ENCODE data around the gene XYLT1.

Gene XYLT1

GRCh38 chr16:17474037-17474436 lies 3.3 kb upstream of the XYLT1 start:
- H3K36me3 Mint-ChIP-seq (ENCODE audit: low read depth) = no peaks in the 10 kb centered on the region
- peak overlapping the region; percentile 33 for H3K4me3 Mint-ChIP-seq
- no peak overlapping the region for H3K27ac Mint-ChIP-seq
- H3K4me1 Mint-ChIP-seq = peaks cover 40% of the 10 kb centered on the region
- no peaks in the 10 kb centered on the region for H3K9me3 Mint-ChIP-seq
- DNase-seq (no peak), ATAC-seq (no peak)
- peaks cover 10% of the 10 kb centered on the region for H3K27me3 Mint-ChIP-seq

DNA sequence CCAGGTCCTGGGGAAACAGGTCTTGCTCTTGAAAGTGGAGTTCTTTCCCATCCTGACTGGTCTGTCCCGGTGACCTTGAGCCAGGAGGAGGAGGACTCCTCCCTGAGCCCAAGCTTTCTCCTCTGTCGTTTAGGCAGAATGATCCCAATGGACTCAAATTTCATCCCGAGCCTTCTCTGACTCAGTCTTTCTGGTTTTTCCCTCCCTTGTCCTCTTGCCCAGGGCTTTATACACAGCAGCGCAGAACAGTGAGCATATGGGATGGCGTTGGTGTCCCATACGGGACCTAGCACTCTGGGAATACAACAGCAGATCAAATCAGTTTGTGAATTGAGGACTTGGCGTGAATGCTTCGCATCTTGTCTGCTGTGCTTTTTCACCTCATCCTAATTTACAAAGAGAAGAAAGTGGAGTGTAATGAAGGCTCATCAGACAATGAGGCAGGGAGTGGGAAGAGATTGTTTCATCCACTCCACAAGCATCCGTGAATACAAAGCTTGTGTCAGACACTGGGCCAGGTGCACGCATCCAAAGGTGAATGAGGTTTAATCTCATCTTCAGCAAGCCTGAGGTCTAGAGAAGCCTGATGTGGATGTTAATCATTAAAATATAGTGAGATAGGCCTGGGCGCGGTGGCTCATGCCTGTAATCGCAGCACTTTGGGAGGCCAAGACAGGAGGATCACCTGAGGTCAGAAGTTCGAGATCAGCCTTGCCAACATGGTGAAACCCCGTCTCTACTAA lies 1.1 kb upstream of the XYLT1 start:
- H3K27me3 Mint-ChIP-seq = peaks cover 12% of the 10 kb centered on the region
- no peaks in the 10 kb centered on the region for H3K9me3 Mint-ChIP-seq
- H3K4me3 Mint-ChIP-seq = no peak overlapping the region
- peaks cover 60% of the 10 kb centered on the region for H3K4me1 Mint-ChIP-seq
- DNase-seq (no peak), ATAC-seq (no peak)
- no peak overlapping the region for H3K27ac Mint-ChIP-seq
- no peaks in the 10 kb centered on the region for H3K36me3 Mint-ChIP-seq (ENCODE audit: low read depth)

DNA sequence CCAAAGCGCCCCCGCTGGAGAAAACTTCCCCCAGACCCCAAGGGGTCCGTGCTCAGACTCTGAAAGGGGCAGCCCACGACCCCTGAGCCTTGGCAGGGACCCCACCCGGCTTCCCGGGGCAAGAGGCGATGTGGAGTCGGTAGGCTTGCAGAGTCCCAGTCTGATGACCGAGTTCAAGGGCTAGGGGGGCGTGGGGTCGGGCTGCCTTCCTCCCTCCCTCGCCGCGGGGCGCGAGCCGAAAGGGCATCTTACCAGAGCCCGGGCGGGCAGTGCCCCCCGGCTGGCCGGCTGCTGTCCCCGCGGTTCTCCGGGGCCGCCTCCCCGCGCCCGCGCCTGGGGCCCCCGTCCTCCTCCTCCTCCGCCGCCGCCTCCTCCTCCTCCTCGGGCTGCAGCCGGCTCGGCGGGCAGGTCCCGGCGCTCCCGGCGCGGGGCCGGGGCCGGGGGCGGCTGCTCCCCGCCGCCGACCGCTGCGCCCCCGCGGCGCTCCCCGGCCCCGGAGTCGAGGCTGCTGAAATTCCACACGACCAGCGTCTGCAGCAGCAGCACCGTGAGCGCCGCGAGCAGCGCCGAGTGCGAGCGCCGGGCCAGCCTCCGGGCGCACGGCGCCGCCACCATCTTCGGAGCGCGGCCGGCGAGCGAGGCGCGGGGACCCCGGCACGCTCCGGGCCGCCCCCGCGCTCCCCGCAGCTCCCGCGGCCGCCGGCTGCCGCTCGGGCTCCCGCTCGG lies 415 bp downstream of the XYLT1 start:
- ATAC-seq (peak; percentile 4), DNase-seq (peak; percentile 26)
- no peaks in the 10 kb centered on the region for H3K9me3 Mint-ChIP-seq

DNA sequence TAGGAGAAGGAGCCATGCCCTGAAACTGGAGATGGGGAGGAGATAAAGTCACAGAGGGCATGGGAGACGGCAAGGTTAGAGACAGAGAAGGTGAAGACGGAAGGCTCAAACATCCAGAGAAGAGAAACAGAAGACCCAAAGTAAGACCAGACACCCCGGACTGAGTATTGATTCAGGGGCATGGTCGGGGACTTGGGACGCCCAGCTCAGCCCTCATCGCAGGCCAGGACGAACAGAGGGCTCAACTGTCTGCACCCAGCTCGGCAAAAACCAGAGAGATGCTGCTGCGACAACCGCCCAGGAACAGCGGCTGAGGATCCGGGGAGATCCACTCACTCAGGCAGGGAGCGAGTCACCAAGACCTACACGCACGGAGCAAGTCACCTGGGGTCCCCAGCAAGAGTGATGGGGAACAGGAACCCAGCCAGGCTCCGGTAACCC lies 999 bp downstream of the XYLT1 start:
- Mint-ChIP-seq H3K4me1 (peaks cover 47% of the 10 kb centered on the region), H3K4me3 (peak overlapping the region; percentile 83), H3K9me3 (no peaks in the 10 kb centered on the region), H3K36me3 (ENCODE audit: low read depth) (no peaks in the 10 kb centered on the region), H3K27me3 (peaks cover 12% of the 10 kb centered on the region), H3K27ac (peak overlapping the region; percentile 77)
- ATAC-seq = peak; percentile 26
- DNase-seq = peak; percentile 41

More for the DNA sequence above, 415 bp downstream of the XYLT1 start:
- peak overlapping the region; percentile 83 for H3K4me3 Mint-ChIP-seq
- peaks cover 51% of the 10 kb centered on the region for H3K4me1 Mint-ChIP-seq
- H3K27me3 Mint-ChIP-seq = peaks cover 12% of the 10 kb centered on the region
- peak overlapping the region; percentile 77 for H3K27ac Mint-ChIP-seq
- no peaks in the 10 kb centered on the region for H3K36me3 Mint-ChIP-seq (ENCODE audit: low read depth)

DNA sequence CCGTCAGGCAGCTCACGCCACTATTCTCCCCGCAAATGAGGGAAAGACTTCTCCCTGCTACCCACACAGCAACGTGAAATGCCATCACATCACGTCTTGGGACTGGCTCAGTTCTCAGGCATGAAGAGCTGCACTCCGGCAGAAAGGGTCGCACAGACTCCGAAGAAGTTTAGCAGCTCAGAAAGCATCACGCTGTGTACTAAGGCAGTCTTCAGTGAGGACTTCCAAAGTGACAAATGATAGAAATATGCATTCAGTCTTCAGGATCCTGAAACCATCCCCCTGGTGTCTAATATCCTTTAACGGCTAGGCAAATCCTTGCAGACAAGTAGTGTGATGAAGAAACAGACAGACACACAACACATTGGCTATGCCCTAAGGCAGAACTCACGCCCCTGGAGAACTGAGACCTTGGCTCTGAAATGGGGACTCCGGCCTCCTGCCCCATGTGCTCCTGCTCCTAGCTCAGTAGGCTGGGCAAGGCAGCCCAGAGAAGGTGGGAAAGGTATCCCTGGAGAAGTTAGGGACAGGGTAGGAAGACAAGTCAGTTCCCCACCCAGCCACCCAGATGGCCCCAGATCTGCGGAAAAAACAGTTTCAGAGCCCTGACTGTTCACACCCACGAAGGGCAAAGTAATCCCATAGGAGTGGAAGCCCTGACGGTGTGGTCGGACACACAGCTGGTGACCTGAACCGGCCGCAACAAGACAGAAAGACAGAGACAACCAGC lies 1.6 kb downstream of the XYLT1 start:
- DNase-seq (no peak), ATAC-seq (no peak)
- Mint-ChIP-seq H3K4me3 (peak overlapping the region; percentile 83), H3K36me3 (ENCODE audit: low read depth) (no peaks in the 10 kb centered on the region), H3K9me3 (no peaks in the 10 kb centered on the region), H3K27me3 (peaks cover 12% of the 10 kb centered on the region), H3K4me1 (peaks cover 41% of the 10 kb centered on the region), H3K27ac (peak overlapping the region; percentile 77)

DNA sequence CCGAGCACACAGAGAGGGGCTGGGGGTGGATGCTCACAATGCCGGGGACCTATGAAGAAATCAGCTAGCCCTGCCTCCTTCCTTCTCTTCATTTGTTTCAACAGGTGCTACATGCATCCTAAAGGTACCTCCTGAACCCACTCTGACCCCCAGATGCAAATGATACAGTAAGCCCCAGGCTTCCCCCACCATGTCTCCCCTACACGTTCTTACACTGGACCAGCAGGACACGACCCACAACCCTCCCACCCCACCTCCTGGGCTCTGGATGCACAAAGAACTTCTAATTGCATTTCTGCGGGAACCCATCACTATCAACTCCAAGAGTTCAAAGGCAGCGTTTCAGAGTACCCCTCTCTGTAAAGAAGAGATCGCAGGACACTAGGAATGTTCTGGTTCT lies 2.1 kb downstream of the XYLT1 start:
- Mint-ChIP-seq H3K27me3 (peaks cover 12% of the 10 kb centered on the region), H3K36me3 (ENCODE audit: low read depth) (no peaks in the 10 kb centered on the region), H3K27ac (no peak overlapping the region), H3K9me3 (no peaks in the 10 kb centered on the region), H3K4me3 (peak overlapping the region; percentile 83), H3K4me1 (peaks cover 38% of the 10 kb centered on the region)
- ATAC-seq = no peak
- DNase-seq = no peak

GRCh38 chr16:17467923-17468540 lies 2.7 kb downstream of the XYLT1 start:
- peak; percentile 61 for DNase-seq
- no peaks in the 10 kb centered on the region for H3K36me3 Mint-ChIP-seq (ENCODE audit: low read depth)
- H3K4me3 Mint-ChIP-seq = peak overlapping the region; percentile 43
- peaks cover 12% of the 10 kb centered on the region for H3K27me3 Mint-ChIP-seq
- no peaks in the 10 kb centered on the region for H3K9me3 Mint-ChIP-seq
- H3K27ac Mint-ChIP-seq = no peak overlapping the region
- peaks cover 43% of the 10 kb centered on the region for H3K4me1 Mint-ChIP-seq
- ATAC-seq = peak; percentile 42

DNA sequence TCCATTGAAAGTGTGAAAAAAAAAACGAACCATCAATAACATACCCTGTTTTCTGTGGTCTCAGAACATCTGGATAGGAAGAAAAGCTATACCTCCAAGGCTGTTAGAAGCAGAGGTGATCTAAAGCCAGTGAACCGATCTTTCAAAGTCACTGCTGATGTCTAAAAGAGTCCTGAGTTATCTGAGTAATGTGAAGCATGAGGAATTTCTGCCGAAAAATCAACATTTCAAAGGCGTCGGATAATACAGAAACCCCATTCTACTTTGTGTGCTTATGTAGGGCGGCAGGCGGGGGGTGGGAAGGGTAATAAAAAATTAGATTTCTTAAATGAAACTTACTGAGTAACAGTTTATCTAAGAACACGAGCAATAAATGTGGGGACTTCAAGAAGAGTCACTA lies 3.9 kb downstream of the XYLT1 start:
- peaks cover 12% of the 10 kb centered on the region for H3K27me3 Mint-ChIP-seq
- H3K36me3 Mint-ChIP-seq (ENCODE audit: low read depth) = no peaks in the 10 kb centered on the region
- no peak overlapping the region for H3K4me3 Mint-ChIP-seq
- no peak overlapping the region for H3K27ac Mint-ChIP-seq
- no peaks in the 10 kb centered on the region for H3K9me3 Mint-ChIP-seq
- DNase-seq (no peak), ATAC-seq (no peak)
- peaks cover 54% of the 10 kb centered on the region for H3K4me1 Mint-ChIP-seq

DNA sequence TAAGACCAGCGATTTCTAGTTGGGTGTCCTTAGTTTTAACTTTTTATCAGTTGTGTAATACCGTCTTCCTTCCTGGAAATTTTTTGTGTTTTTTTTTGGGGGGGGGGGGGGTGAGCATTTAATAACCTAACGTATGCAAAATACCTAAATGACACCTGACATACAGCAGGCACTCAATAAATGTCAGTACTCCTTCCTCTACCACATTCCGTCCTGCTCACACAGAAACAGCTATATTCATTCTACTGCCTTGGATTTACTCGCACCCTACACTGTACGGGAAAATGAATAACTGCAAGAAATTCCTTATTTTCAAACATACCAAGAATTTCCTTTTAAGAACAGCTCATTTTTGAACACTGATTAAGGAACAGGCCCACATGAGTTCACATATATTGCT lies 5.3 kb downstream of the XYLT1 start:
- DNase-seq (no peak), ATAC-seq (no peak)
- Mint-ChIP-seq H3K4me3 (no peak overlapping the region), H3K27me3 (peaks cover 12% of the 10 kb centered on the region), H3K36me3 (ENCODE audit: low read depth) (peaks cover 3% of the 10 kb centered on the region), H3K4me1 (peaks cover 65% of the 10 kb centered on the region), H3K9me3 (no peaks in the 10 kb centered on the region), H3K27ac (no peak overlapping the region)

DNA sequence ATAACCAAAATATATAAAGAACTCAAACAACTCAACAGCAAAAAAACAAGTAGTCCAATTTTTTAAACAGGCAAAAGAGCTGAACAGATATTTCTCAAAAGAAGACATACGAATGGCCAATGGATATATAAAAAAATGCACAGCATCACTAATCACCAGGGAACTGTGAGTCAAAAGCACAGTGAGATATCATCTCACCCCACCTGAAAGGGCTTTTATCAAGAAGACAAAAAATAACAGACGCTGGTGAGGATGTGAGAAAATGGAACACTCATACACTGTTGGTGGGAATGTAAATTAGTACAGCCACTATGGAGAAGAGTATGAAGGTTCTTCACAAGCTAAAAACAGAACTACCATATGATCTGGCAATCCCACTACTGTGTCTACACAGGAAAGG lies 7.4 kb downstream of the XYLT1 start:
- ATAC-seq (no peak), DNase-seq (no peak)
- H3K4me1 Mint-ChIP-seq = peaks cover 54% of the 10 kb centered on the region
- H3K9me3 Mint-ChIP-seq = no peaks in the 10 kb centered on the region
- peaks cover 3% of the 10 kb centered on the region for H3K36me3 Mint-ChIP-seq (ENCODE audit: low read depth)
- H3K27ac Mint-ChIP-seq = no peak overlapping the region
- H3K27me3 Mint-ChIP-seq = no peaks in the 10 kb centered on the region
- no peak overlapping the region for H3K4me3 Mint-ChIP-seq

DNA sequence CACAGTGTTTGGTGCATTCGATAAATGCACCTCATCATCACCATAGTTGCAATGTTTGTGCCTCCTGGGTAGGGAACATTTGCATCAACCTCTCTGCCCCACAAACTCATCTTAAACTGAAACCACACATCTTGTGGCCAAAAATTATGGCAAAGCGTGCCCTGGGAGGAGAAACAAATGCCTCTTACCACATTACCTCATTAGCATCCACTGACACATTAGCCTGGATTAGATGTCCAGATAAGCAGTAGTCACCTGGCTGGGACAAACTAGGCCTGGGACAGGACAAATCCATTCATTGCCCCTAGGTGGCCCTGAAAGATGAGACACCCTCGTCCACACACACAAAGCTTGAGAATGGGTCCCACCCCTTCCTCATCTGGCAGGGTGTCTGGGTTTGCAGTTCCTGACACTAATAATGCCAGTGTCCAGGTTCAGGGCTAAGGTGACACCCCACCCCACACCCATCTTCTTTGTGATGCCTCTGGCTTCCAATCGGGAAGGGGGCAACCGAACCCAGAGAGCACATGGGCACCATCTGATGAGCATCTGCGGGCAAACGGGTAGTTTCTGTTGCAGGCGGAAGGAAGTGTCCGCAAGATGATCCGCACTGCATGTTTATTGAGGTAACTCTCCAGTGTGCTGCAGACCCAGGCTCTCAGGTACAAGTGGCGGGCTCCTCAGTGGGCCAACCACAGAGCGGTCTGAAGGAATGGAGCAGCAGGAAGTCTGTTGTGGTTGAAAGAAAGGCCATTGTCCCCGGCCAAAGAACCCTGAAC lies 8.6 kb downstream of the XYLT1 start:
- Mint-ChIP-seq H3K27ac (no peak overlapping the region), H3K27me3 (no peaks in the 10 kb centered on the region), H3K36me3 (ENCODE audit: low read depth) (peaks cover 3% of the 10 kb centered on the region), H3K9me3 (no peaks in the 10 kb centered on the region), H3K4me1 (peaks cover 42% of the 10 kb centered on the region), H3K4me3 (no peak overlapping the region)
- peak; percentile 44 for ATAC-seq
- peak; percentile 16 for DNase-seq

DNA sequence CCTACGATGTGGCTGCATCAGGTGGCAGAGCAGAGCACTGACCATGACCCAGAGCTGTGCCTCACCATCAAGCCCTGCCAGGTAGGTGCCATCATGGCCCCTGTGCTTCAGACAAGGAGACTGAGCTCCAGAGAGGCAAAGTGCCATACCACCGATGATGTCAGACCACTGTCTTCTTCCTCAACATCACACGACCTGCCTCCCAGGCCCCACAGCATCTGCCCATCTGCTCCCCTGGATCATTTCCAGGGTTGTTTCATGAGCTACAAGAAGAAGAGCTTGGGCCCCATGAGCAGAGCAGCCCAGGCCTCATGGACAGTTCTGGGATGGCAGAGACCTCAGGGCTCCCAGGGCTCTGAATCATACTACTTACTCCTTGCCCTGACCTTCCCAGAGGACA lies 9.9 kb downstream of the XYLT1 start:
- H3K27ac Mint-ChIP-seq = no peak overlapping the region
- no peak overlapping the region for H3K4me3 Mint-ChIP-seq
- no peaks in the 10 kb centered on the region for H3K9me3 Mint-ChIP-seq
- H3K36me3 Mint-ChIP-seq (ENCODE audit: low read depth) = peaks cover 3% of the 10 kb centered on the region
- H3K27me3 Mint-ChIP-seq = no peaks in the 10 kb centered on the region
- ATAC-seq (no peak), DNase-seq (no peak)
- peaks cover 37% of the 10 kb centered on the region for H3K4me1 Mint-ChIP-seq

- ATAC-seq = peak; percentile 18
- no peak overlapping the region for H3K27ac Mint-ChIP-seq
Observed at GRCh38 chr16:17459903-17460521, 10.7 kb downstream of the XYLT1 start.

More at GRCh38 chr16:17459903-17460521, 10.7 kb downstream of the XYLT1 start:
- Mint-ChIP-seq H3K36me3 (ENCODE audit: low read depth) (peaks cover 3% of the 10 kb centered on the region), H3K9me3 (no peaks in the 10 kb centered on the region), H3K27me3 (no peaks in the 10 kb centered on the region), H3K4me3 (no peak overlapping the region), H3K4me1 (peaks cover 37% of the 10 kb centered on the region)
- DNase-seq = no peak

All from activated naive CD8-positive, alpha-beta T cell treated with anti-CD3 and anti-CD28 coated beads, Interleukin-2, amount 50 U/mL, for 24 hours (primary cell).